HG02973 (cell line): ENCODE results near the gene ITGA6.

Experiments
- ATAC-seq: cut with Tn5 transposase; IDR thresholded peaks from one replicate; pipeline ENCODE4 v1.9.1; 2021; ENCODE audit warnings: moderate library complexity; ENCODE audit not compliant: unreplicated experiment

Gene ITGA6

GRCh38 chr2:172427256-172427989 is at the start of gene ITGA6:
Gene ITGA6 (plus strand): TSS chr2:172427586.
- no peak for ATAC-seq

DNA sequence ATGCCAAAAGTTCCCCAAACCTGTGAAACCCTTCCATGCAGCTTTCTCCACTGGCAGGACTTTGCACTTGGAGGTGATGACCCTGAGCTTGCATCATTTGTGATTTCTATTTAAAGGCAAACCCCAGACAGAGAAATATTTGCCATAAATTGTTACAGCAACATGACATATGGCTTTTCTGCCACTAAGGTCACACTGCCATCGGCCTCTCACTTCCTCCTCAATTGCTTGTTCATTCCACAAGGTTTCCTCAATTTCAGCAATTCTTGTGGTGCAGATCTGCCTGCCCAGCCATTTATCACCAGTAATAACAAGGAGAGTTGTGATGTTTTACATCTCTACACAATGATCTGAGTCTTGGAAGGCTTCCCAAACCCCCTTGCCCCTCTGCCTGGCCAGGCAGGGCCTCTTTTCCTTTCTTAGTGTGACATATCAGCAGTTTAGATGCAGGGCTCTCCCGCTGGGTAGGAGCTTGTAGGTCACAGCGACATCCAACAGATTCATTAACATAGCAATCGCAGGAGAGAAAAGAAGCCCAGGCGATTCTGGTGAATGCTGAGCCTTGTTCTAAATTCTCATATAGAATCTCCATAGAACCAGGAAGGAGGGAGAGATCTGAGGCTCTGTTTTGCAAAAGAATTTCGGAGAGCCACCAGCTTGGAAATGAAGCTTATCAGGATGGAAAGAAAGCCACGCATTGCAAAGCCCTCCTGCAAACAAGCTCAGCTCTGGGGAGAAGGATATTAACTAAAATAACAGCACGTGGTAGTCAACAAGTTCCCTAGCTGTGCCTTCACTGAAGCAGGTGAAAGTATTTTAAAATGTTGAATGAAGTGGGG is 46.7 kb upstream of the ITGA6 start:
- no peak for ATAC-seq

DNA sequence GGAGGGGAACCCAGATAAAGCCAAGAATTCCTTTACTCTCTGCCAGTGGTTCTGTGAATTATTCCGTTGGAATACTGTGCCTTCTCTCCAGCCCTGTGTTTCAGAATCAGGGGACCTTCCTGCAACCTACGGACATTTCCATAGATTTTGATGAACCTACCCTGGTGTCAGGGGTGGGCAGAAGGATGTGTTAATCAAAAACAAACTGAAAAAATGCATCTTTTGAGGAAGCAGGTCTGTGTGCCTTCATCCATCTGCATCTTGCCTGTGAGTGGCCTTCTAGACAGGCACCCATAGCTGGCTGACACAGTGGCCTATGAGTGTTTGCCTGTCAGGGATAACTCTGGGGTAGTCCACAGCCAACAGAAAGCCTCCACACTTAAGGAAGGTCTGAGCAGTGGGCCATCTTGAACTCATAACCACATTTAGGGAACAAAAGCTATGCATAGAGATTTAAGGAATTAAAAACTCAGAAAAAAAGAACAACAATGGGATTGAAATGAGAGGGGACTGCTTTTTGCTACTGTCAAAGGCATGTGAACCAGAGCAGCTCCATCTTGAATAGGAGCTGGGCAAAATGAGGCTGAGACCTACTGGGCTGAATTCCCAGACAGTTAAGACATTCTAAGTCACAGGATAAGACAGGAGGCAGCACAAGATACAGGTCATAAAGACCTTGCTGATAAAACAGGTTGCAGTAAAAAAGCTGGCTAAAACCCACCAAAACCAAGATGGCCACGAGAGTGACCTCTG is 45.9 kb upstream of the ITGA6 start:
- ATAC-seq = no peak

DNA sequence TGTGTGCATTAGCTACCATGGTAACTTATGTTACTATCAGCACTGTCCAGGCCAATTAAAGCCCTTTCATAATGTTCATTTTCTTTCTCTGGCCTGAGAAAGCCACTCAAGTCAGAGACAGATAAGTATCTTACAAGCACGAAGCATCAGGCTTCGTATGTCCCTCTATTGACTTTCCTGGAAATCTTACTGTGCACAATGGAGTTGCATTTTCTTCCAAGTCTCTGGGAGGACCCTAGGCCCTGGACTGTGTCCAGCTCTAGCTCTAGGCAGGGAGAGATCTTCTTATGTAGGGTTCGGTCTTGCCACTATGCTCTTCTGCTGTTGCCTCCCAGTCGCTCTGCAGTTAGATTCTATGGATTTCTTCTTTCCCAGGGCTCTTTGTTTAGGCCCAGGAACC is 40.0 kb upstream of the ITGA6 start:
- ATAC-seq = no peak

- no peak for ATAC-seq
Observed at GRCh38 chr2:172389685-172390339, 37.6 kb upstream of the ITGA6 start.

GRCh38 chr2:172394002-172394401 is 33.4 kb upstream of the ITGA6 start:
- ATAC-seq = no peak

- no peak for ATAC-seq
Observed at GRCh38 chr2:172395503-172395902, 31.9 kb upstream of the ITGA6 start.

GRCh38 chr2:172397148-172397834 is 30.1 kb upstream of the ITGA6 start:
- no peak for ATAC-seq

DNA sequence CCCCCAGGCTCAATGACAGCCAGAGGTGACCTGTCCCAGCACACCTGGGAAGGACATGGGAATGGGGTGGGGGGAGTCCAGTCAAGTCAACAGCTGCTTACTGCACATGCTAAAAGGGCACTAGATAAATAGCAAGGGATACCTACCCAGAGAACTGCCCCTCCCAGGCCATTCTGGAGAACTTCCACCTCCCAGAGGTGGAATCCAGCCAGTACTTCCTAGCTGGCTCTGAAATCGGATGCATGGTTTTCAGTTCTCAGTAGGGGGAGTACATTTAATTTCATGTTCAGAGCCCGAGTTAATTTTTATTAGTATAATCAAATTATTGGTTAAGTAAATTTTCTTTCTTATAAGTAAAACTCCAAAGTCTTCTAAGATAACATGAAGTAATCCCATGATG is 28.9 kb upstream of the ITGA6 start:
- ATAC-seq = no peak

DNA sequence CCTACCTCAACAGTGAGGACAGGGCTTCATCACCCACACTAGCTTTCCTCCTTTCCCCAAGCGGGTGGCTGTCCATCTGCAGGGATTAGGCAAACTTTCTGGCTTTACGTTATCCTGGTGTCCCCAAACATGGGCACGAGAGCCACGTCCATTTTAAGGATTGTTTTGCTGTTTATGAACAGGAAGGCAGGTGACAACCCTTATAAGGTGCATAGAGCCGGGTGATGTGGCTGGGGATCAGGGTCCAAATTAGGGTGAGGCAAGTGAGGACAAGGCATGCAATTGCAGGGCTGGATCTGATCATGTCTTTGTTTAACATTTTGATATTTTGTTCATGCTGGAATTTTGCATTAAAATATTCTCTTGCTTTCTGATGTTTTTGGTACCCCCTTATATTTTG is 27.6 kb upstream of the ITGA6 start:
- ATAC-seq = no peak

GRCh38 chr2:172402198-172402597 is 25.2 kb upstream of the ITGA6 start:
- ATAC-seq = no peak

GRCh38 chr2:172403402-172403801 is 24.0 kb upstream of the ITGA6 start:
- no peak for ATAC-seq

DNA sequence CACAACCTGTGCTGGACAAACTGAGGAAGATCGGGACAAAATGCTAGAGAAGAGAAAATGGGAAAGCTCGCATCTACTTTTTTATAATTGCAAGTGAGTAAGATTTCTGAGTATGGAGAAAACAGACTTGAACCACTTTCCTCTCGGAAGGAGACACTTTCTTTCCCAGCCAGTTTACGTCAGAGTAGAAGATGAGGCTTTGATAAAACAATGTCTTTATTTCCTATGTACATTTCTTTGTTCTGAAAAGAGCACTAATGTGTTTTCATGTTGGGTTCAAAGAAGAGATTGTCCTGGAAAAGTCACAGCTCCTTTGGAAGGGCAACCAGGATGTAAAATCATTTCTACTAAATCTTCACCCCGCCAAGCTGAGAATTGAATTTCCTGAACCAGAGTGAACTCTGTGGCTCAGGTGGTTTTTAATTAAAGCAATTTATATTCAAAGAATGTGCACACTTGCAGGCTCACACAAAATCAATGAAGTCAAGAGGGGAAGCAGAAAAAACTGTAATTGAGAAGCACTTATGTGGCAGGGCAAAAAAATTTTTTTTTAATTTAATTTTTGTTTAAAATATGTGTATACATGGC is 23.4 kb upstream of the ITGA6 start:
- no peak for ATAC-seq

DNA sequence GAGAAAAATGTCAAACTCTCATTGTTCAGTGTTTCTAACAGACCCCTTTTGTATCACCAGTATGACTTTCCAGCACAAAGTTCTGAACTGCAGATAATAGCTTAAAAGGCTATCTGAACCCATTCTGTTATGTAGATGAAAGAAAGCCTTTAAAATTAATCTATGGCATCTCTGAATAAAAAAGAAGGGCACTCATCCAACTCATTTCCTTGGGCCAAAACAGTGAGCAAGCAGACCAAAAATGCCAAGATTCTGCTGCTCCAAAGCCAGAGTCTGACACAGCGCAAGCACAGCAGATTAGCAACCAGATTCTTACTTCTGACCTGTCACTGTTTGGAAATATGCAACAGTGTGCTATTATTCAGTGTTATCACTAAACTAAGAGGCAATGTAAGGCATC is 22.6 kb upstream of the ITGA6 start:
- ATAC-seq = no peak

- ATAC-seq = no peak
Observed at GRCh38 chr2:172405673-172406072, 21.7 kb upstream of the ITGA6 start.

GRCh38 chr2:172408143-172408766 is 19.1 kb upstream of the ITGA6 start:
- no peak for ATAC-seq

GRCh38 chr2:172409042-172409441 is 18.3 kb upstream of the ITGA6 start:
- ATAC-seq = no peak

- no peak for ATAC-seq
Observed at GRCh38 chr2:172412984-172413492, 14.3 kb upstream of the ITGA6 start.

GRCh38 chr2:172415157-172415864 is 12.1 kb upstream of the ITGA6 start:
- ATAC-seq = no peak
